OCI-LY7 (cell line): ENCODE results near the gene STKLD1. TPM values are rescaled to one million over a fixed set of nuclear protein-coding genes. Genes with fewer than 3 reads are reported as not detected.
A peak's percentile ranks its signal among the peaks of the same experiment; 100 is the strongest.

Source experiments
- BruUV-seq: library from RNA; stranded (reverse); fragments of 400-500 nt; replicated peaks from 2 replicates; lab custom pipeline; 2021; lab: Mats Ljungman, UMichigan
- CTCF ChIA-PET: fragments of 300-600 bp; sonication (Branson Sonifier 250); formaldehyde crosslinking; loops from one replicate; lab custom pipeline; 2022; ENCODE audit warnings: antibody characterized with exemption; ENCODE audit not compliant: unreplicated experiment; lab: Charles Lee
- POLR2A ChIA-PET: fragments of 300-600 bp; sonication (Branson Sonifier 250); formaldehyde crosslinking; loops from one replicate; lab custom pipeline; 2022; ENCODE audit warnings: antibody characterized with exemption; lab: Charles Lee
- DNase-seq: peaks from one replicate; pipeline ENCODE4 v3.0.0-alpha.2; 2015; ENCODE audit warnings: low spot score
- H2AFZ ChIP-seq: fragments of 200-600 bp; sonication (generic), shearing (Covaris generic); 2 replicates; pipeline ENCODE4 v1.6.1; 2014; ENCODE audit warnings: mild to moderate bottlenecking, antibody characterized with exemption, low read length, moderate library complexity
- H3K27ac ChIP-seq: fragments of 200-600 bp; sonication (generic); 2 replicates; pipeline ENCODE4 v1.5.1; 2014; ENCODE audit warnings: mixed run types, low read depth, mild to moderate bottlenecking, moderate library complexity, low read length, inconsistent platforms; ENCODE audit not compliant: poor library complexity, severe bottlenecking
- H3K36me3 ChIP-seq: fragments of 200-600 bp; sonication (generic); 2 replicates; pipeline ENCODE4 v1.6.1; 2014; ENCODE audit warnings: mild to moderate bottlenecking, antibody characterized with exemption, low read length, moderate library complexity, mixed read lengths; ENCODE audit not compliant: insufficient read depth
- H3K4me1 ChIP-seq: fragments of 200-600 bp; sonication (generic); 2 replicates; pipeline ENCODE4 v1.5.1; 2014; ENCODE audit warnings: mild to moderate bottlenecking, low read length; ENCODE audit not compliant: insufficient read depth, poor library complexity, severe bottlenecking
- H3K4me2 ChIP-seq: fragments of 200-600 bp; sonication (generic); 2 replicates; pipeline ENCODE4 v1.6.1; 2014; ENCODE audit warnings: mild to moderate bottlenecking, low read length
- H3K4me3 ChIP-seq: fragments of 200-600 bp; sonication (generic); 2 replicates; pipeline ENCODE4 v1.5.1; 2014; ENCODE audit warnings: mild to moderate bottlenecking, low read depth, low read length; ENCODE audit not compliant: poor library complexity, severe bottlenecking
- H3K79me2 ChIP-seq: fragments of 200-600 bp; sonication (generic); 2 replicates; pipeline ENCODE4 v1.6.1; 2016; ENCODE audit warnings: low read depth, mild to moderate bottlenecking, low read length, moderate library complexity, mixed read lengths; ENCODE audit not compliant: insufficient read depth
- H3K9me2 ChIP-seq: fragments of 200-600 bp; sonication (generic); 2 replicates; pipeline ENCODE4 v1.6.1; 2016; ENCODE audit warnings: mild to moderate bottlenecking, low read length, mixed read lengths; ENCODE audit not compliant: insufficient read depth
- H3K9me3 ChIP-seq: fragments of 200-600 bp; sonication (generic); 2 replicates; pipeline ENCODE4 v1.6.1; 2014; ENCODE audit warnings: mild to moderate bottlenecking, mixed run types, low read length, mixed read lengths
- H4K20me1 ChIP-seq: fragments of 200-600 bp; sonication (generic); 2 replicates; pipeline ENCODE4 v1.6.1; 2014; ENCODE audit warnings: mild to moderate bottlenecking, antibody characterized with exemption, low read length, moderate library complexity, mixed read lengths; ENCODE audit not compliant: insufficient read depth
- CTCF ChIP-seq: fragments of 200-600 bp; sonication (generic); conservative IDR thresholded peaks from 2 replicates; pipeline ENCODE4 v1.5.1; 2014; ENCODE audit warnings: mild to moderate bottlenecking, antibody characterized with exemption, low read length, moderate library complexity, mixed read lengths
- EZH2phosphoT487 ChIP-seq: fragments of 200-600 bp; sonication (generic); IDR thresholded peaks from 2 replicates; pipeline ENCODE4 v1.6.1; 2018; ENCODE audit warnings: low read depth, borderline replicate concordance, mild to moderate bottlenecking, mixed run types, antibody characterized with exemption, low read length, moderate library complexity, mixed read lengths
- intact Hi-C: fragments of 100-400 bp; cut with micrococcal nuclease; formaldehyde crosslinking; loops from one replicate; pipeline ENCODE4 v1.10.0; 2022; ENCODE audit not compliant: unreplicated experiment
- total RNA-seq, 2 experiments: library from RNA; depleted of rRNA in 1 of 2; stranded (reverse); fragments of >200 nt in 1 of 2; shearing (Covaris generic) in 1 of 2; gene quantifications; 2 replicates each; pipeline ENCODE4 v1.2.3, GENCODE V29; 2014 to 2022

Gene STKLD1
- total RNA-seq, 2 experiments from 2014 or later: 1.4 to 1.7 TPM

DNA sequence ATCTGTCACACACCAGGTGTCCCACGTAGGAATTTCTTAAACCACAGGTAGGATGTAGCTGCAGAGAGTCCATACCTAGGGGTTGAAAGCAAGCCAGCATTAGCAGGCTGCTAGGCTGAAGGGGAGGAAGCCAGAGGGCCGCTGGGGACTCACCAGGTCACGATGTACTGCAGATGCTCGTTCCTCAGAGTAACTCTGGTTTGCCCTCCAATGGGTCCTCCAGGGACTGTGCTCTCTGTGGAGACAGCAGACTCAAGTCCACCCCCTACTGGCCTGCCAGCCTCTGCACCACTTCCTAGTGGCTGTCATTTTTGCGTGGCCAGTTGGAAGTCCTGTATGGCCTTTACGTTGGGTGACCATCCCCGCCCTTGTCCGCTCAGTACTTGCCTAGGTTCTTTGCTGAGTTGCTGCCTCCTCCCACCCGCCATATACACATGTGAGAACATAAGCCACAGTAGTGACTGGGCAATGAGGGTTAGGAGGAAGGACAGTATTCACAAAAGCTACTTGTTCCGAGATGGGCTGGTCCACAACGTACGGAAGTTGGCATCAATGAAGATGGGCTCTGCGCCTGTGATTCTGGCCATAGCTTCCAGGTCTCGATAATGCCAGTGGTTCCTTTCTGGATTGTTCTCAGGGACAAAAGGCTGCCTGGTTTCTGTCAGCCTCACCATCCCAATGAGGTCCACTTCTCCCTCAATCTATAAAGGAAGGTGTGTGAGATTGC, 24.1 kb upstream of the STKLD1 start:
- peak; percentile 63 for DNase-seq
- H3K36me3 ChIP-seq: peaks cover 61% of the 10 kb centered on the region
- POLR2A ChIA-PET: no interaction called here
- H4K20me1 ChIP-seq: peaks cover 17% of the 10 kb centered on the region
- BruUV-seq: no TSS peak
- no peak overlapping the region for H3K4me3 ChIP-seq
- H2AFZ ChIP-seq: no peak overlapping the region
- H3K4me1 ChIP-seq: peaks cover 47% of the 10 kb centered on the region
- H3K4me2 ChIP-seq: peak overlapping the region; percentile 13; the same call in 1 of the 2 replicates
- peak overlapping the region; percentile 16 for H3K27ac ChIP-seq
- CTCF ChIA-PET: no interaction called here
- H3K9me3 ChIP-seq: no peaks in the 10 kb centered on the region
- peaks cover 40% of the 10 kb centered on the region for H3K79me2 ChIP-seq
- H3K9me2 ChIP-seq: no peaks in the 10 kb centered on the region
- intact Hi-C loops: loop anchor here (5.0 kb wide), 1 partner anchor 125 kb away; the partner anchor contains the start of gene SLC2A6
- TF ChIP-seq EZH2phosphoT487 (no peak), CTCF (peak; percentile 75)

GRCh38 chr9:133352635-133353340, 23.4 kb upstream of the STKLD1 start:
- no TSS peak for BruUV-seq
- Histone ChIP-seq H3K9me2 (no peaks in the 10 kb centered on the region), H3K36me3 (peaks cover 61% of the 10 kb centered on the region), H3K4me1 (peaks cover 54% of the 10 kb centered on the region), H3K79me2 (peaks cover 35% of the 10 kb centered on the region), H3K4me2 (peak overlapping the region; percentile 13; the same call in 1 of the 2 replicates), H3K9me3 (no peaks in the 10 kb centered on the region), H2AFZ (no peak overlapping the region), H3K4me3 (no peak overlapping the region), H3K27ac (peak overlapping the region; percentile 16), H4K20me1 (peaks cover 17% of the 10 kb centered on the region)
- intact Hi-C loops: loop anchor here (5.0 kb wide), 1 partner anchor 125 kb away; the partner anchor contains the start of gene SLC2A6
- ChIA-PET POLR2A (interaction anchor here (1.9 kb wide), 1 partner anchor 22 kb away, joined by 4 read pairs; no protein-coding TSS in a partner anchor), CTCF (no interaction called here)
- peak; percentile 18 for DNase-seq
- TF ChIP-seq CTCF (no peak), EZH2phosphoT487 (no peak)
